ENCODE results near the gene KRTAP9-1. TPM values are rescaled to one million over a fixed set of nuclear protein-coding genes. Genes with fewer than 3 reads are reported as not detected.

KRTAP9-1 gene
- total RNA-seq, 1 donor from 2014 or later = not detected

- Histone ChIP-seq H3K4me3 (no peak within 1 kb of the TSS), H3K9me3 (no peaks in the 10 kb centered on the region), H3K27me3 (ENCODE audit: low read depth) (peaks cover 11% of the 10 kb centered on the region), H3K4me1 (no peaks in the 10 kb centered on the region), H3K36me3 (no peaks in the 10 kb centered on the region), H3K27ac (no peak within 1 kb of the TSS)
- TF ChIP-seq CTCF (IDR thresholded peaks at IDR 0.05) = no peak
- ATAC-seq (no peak), DNase-seq (no peak)
- intact Hi-C loops (cut with DNase I) = no loop called here
Measured at GRCh38 chr17:41160648-41161047, 29.0 kb upstream of the KRTAP9-1 start, which contains the start of gene KRTAP4-4. KRTAP4-4 (minus strand) TSS chr17:41160748; CDS start chr17:41160691, 57 bp downstream.

- H3K4me3 ChIP-seq = no peak overlapping the region
- no peaks in the 10 kb centered on the region for H3K4me1 ChIP-seq
- no peak for DNase-seq
- no peak overlapping the region for H3K27ac ChIP-seq
- intact Hi-C loops (cut with DNase I) = no loop called here
- peaks cover 3% of the 10 kb centered on the region for H3K27me3 ChIP-seq (ENCODE audit: low read depth)
- H3K9me3 ChIP-seq = no peaks in the 10 kb centered on the region
- H3K36me3 ChIP-seq = no peaks in the 10 kb centered on the region
- no peak for ATAC-seq
- no peak for TF ChIP-seq CTCF (IDR thresholded peaks at IDR 0.05)
Measured at GRCh38 chr17:41163828-41164227, 25.9 kb upstream of the KRTAP9-1 start.

DNA sequence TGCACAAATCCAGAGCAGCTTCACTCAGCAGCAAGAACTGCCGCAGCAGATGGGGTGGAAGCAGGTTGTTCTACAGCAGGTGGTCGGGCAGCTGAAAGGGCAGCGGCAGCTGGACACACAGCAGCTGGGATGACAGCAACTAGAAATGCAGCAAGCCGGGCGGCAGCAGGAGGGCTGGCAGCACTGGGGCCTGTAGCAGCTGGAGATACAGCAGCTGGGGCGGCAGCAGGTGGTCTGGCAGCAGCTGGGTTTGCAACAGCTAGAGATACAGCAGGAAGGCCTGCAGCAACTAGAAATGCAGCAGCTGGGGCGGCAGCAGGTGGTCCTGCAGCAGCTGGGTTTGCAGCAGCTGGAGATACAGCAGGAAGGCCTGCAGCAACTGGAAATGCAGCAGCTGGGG, 22.1 kb upstream of the KRTAP9-1 start:
- Histone ChIP-seq H3K4me1 (no peaks in the 10 kb centered on the region), H3K4me3 (no peak overlapping the region), H3K9me3 (no peaks in the 10 kb centered on the region), H3K36me3 (no peaks in the 10 kb centered on the region), H3K27me3 (ENCODE audit: low read depth) (peaks cover 3% of the 10 kb centered on the region), H3K27ac (no peak overlapping the region)
- ATAC-seq = no peak
- DNase-seq = no peak
- intact Hi-C loops (cut with DNase I) = no loop called here
- no peak for TF ChIP-seq CTCF (IDR thresholded peaks at IDR 0.05)

- Histone ChIP-seq H3K27me3 (ENCODE audit: low read depth) (peaks cover 3% of the 10 kb centered on the region), H3K36me3 (no peaks in the 10 kb centered on the region), H3K9me3 (no peaks in the 10 kb centered on the region), H3K27ac (no peak within 1 kb of the TSS), H3K4me1 (no peaks in the 10 kb centered on the region), H3K4me3 (no peak within 1 kb of the TSS)
- ATAC-seq (no peak), DNase-seq (no peak)
- TF ChIP-seq CTCF (IDR thresholded peaks at IDR 0.05) = no peak
- intact Hi-C loops (cut with DNase I) = no loop called here
Measured at GRCh38 chr17:41168121-41168520, 21.6 kb upstream of the KRTAP9-1 start, which contains the start of gene KRTAP4-3. KRTAP4-3 (minus strand) TSS chr17:41168221; CDS start chr17:41168172, 49 bp downstream.

GRCh38 chr17:41171886-41172285, 17.8 kb upstream of the KRTAP9-1 start:
- intact Hi-C loops (cut with DNase I) = no loop called here
- no peak for ATAC-seq

More at GRCh38 chr17:41171886-41172285, 17.8 kb upstream of the KRTAP9-1 start:
- Histone ChIP-seq H3K9me3 (no peaks in the 10 kb centered on the region), H3K27ac (no peak overlapping the region), H3K36me3 (no peaks in the 10 kb centered on the region), H3K27me3 (ENCODE audit: low read depth) (no peaks in the 10 kb centered on the region), H3K4me3 (no peak overlapping the region), H3K4me1 (no peaks in the 10 kb centered on the region)
- no peak for TF ChIP-seq CTCF (IDR thresholded peaks at IDR 0.05)
- no peak for DNase-seq
